Coronary artery (tissue), 2 donors: Measurements from ENCODE around the gene HTT.

Experiments used
- DNase-seq: peaks from one replicate; pipeline ENCODE4 v3.0.0-alpha.2; 2017; ENCODE audit warnings: low spot score
- H3K27ac ChIP-seq, 2 donors: fragments of 200-600 bp; sonication (generic); one replicate each; pipeline ENCODE4 v1.5.1; 2016 to 2019
- H3K4me3 ChIP-seq: fragments of 200-600 bp; sonication (generic); 2 replicates; pipeline ENCODE4 v1.5.1; 2016; ENCODE audit warnings: mild to moderate bottlenecking, moderate library complexity
- TF ChIP-seq, protein P1 (sequence below): fragments of 200-600 bp; sonication (generic); IDR thresholded peaks from one replicate; pipeline ENCODE4 v1.5.1; 2019; ENCODE audit warnings: antibody characterized with exemption

The HTT gene

DNA sequence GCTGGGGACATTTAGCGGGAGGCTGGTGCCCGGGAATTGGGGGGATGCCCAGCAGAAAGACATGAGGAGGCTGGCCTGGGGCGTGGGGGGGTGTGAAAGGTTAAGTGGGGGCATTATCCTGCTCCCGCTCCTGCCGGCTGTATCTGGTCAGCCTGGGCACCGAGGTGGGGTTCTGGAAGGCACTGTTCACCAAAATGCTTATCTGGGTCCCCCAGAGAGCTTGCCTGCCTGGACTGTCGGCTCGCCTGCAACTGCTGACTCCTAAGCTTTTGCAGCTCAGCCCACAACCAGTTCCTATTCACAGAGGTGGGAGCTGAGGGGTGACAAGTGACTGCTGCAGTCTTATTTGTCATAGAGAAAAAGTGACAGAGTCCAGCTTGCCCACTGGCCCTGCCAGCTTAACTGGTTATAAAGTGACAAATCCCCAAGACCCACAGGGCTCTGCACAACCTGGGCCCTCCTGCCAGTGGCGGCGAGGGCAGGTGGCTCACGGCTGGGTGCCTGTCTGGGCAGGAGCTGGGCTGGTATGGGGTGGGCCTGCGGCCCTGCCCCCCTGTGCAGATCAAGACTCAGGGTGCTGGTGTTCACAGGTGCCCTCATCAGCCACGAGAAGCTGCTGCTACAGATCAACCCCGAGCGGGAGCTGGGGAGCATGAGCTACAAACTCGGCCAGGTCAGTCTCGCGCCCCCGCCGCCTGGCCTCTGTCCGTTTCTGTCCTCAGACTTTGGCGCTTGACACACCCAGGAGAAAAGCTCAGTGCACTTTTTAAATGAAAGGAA is 150.8 kb downstream of the HTT start:
- TF ChIP-seq, protein P1, sequence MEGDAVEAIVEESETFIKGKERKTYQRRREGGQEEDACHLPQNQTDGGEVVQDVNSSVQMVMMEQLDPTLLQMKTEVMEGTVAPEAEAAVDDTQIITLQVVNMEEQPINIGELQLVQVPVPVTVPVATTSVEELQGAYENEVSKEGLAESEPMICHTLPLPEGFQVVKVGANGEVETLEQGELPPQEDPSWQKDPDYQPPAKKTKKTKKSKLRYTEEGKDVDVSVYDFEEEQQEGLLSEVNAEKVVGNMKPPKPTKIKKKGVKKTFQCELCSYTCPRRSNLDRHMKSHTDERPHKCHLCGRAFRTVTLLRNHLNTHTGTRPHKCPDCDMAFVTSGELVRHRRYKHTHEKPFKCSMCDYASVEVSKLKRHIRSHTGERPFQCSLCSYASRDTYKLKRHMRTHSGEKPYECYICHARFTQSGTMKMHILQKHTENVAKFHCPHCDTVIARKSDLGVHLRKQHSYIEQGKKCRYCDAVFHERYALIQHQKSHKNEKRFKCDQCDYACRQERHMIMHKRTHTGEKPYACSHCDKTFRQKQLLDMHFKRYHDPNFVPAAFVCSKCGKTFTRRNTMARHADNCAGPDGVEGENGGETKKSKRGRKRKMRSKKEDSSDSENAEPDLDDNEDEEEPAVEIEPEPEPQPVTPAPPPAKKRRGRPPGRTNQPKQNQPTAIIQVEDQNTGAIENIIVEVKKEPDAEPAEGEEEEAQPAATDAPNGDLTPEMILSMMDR, result no peak
- no peak overlapping the region for H3K27ac ChIP-seq
- H3K4me3 ChIP-seq, result no peak overlapping the region
- DNase-seq, result no peak

DNA sequence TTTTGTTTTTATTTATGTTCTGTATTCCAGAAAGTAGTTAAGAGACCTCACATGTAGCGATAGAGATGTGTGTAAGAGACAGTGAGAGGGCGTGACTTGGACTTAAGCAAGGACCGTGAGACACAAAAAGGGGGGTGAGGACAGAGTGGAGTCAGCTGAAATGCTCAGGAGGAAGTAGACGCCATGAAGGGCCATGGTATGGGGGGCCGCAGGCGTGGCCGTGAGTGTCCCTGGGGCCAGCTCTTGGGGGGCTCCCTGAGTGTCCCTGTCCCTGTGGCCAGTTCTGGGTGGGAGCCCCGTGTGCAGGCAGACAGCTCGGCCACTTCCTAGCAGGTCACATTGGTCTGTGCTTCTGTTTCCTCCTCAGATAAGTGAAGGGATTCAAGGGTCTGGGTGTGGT is 151.5 kb downstream of the HTT start:
- peak overlapping the region in 1 of 2 donors; percentile 43 for H3K27ac ChIP-seq
- TF ChIP-seq, protein P1, result no peak
- no peak for DNase-seq
- no peak overlapping the region for H3K4me3 ChIP-seq

- no peak overlapping the region for H3K4me3 ChIP-seq
- TF ChIP-seq, protein P1, result no peak
- peak overlapping the region in 1 of 2 donors; percentile 43 for H3K27ac ChIP-seq
- no peak for DNase-seq
These were observed 152.0 kb downstream of the HTT start for GRCh38 chr4:3226467-3226866.

GRCh38 chr4:3226944-3227343 is 152.5 kb downstream of the HTT start:
- TF ChIP-seq, protein P1, result no peak
- Histone ChIP-seq H3K27ac (peak overlapping the region in 1 of 2 donors; percentile 68), H3K4me3 (no peak overlapping the region)
- no peak for DNase-seq

DNA sequence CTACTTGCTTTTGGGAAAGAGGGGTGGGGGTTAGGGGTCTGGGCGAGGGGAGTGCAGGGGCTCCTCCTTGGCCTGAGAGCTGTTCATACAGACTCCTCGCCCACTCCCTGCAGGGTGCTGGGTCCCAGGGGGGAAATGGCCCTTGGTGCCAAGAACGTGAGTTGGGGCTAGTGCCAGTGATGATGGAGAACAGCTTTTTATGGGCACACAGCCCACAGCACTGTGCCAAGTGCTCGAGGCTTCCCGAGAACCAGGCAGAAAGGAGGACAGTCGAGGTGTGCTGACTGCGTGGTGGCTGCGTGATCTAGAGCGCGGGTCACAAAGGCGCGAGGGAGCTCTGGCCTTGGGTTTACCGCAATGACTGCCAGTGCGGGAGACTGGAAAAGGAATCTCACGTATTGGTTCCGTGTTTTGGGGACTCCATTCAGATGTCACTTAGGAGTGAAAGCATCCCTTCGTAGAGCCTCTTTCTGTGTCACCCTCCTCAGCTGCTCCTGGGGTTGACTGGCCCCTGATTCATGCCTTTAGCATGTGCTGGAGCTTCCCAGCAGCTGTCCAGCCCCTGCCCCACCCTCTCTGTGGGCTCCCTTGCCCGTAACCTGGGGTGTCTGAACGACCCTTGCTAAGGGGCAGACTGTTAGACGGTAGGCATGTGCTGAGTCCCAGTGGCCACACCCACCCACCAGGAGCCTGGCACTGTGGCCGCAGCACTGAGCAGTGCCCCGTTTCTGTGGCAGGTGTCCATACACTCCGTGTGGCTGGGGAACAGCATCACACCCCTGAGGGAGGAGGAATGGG is 153.6 kb downstream of the HTT start:
- Histone ChIP-seq H3K27ac (no peak overlapping the region), H3K4me3 (no peak overlapping the region)
- no peak for DNase-seq
- TF ChIP-seq, protein P1, result no peak

- TF ChIP-seq, protein P1, result no peak
- no peak for DNase-seq
These were observed 154.4 kb downstream of the HTT start for GRCh38 chr4:3228881-3229280.

DNA sequence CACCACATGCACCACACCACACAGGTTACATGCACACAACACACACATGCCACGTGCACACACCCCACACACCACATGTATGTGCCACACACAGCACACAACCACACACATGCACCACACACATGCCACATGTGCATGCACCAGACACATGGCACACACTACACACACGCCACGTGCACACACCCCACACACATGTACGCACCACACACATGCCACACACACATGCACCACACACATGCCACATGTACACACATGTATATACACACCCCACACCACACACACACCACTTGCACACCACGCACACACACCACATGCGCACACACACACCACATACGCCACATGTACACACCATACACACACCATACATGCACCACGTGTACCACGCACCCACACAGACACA is 154.8 kb downstream of the HTT start:
- Histone ChIP-seq H3K4me3 (no peak overlapping the region), H3K27ac (no peak overlapping the region)
- no peak for DNase-seq
- TF ChIP-seq, protein P1, result no peak

More at GRCh38 chr4:3228881-3229280, 154.4 kb downstream of the HTT start:
- Histone ChIP-seq H3K27ac (no peak overlapping the region), H3K4me3 (no peak overlapping the region)
